Measurements from ENCODE around the gene PSMD3. TPM values are rescaled to one million over a fixed set of nuclear protein-coding genes. Genes with fewer than 3 reads are reported as not detected.

Gene PSMD3
- total and polyA plus RNA-seq, 4 donors = 56.2 to 105 (median 84.8) TPM

DNA sequence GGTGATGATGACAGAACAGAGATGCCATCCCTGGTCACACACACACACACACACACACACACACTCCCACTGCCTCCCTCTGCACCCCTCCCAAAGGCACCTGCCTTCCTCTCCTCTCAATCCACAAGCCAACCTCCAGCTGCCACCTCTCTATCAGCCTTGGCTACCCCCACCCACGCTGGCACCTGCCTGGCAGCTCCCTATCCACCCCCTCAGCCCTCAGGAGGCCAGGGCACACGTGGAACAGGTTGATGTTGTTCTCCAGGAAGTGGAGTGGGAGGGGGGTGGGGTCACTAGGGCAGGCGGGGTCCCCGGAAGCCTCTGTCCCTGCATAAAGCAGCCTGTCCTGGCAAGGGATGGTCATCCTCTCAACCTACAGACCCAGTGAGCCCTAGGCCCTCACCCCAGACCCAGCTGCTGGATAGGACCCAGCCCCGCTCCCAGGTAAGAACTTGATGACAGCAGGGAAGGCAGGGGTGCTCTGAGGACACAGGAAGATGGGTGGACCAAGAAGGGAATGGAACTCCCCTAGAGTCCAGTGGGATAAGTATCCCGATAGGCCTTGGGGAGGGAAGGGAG lies 17.9 kb upstream of the PSMD3 start, which contains the start of gene GSDMA:
GSDMA (plus strand) TSS at position 363 of the 579 bp plus-strand sequence. CDS start 2,684 bp downstream, outside the sequence.
- H3K27me3 ChIP-seq (ENCODE audit: control insufficient read depth in 3 of 3, insufficient read depth in 3 of 3, low read length in 2 of 3) = no peaks in the 10 kb centered on the region
- WGBS, 2 donors = 64 to 71% methylated on average over 6 of the region's 6 CpGs
- no peak within 1 kb of the TSS for H3K4me3 ChIP-seq
- TF ChIP-seq, protein P1, sequence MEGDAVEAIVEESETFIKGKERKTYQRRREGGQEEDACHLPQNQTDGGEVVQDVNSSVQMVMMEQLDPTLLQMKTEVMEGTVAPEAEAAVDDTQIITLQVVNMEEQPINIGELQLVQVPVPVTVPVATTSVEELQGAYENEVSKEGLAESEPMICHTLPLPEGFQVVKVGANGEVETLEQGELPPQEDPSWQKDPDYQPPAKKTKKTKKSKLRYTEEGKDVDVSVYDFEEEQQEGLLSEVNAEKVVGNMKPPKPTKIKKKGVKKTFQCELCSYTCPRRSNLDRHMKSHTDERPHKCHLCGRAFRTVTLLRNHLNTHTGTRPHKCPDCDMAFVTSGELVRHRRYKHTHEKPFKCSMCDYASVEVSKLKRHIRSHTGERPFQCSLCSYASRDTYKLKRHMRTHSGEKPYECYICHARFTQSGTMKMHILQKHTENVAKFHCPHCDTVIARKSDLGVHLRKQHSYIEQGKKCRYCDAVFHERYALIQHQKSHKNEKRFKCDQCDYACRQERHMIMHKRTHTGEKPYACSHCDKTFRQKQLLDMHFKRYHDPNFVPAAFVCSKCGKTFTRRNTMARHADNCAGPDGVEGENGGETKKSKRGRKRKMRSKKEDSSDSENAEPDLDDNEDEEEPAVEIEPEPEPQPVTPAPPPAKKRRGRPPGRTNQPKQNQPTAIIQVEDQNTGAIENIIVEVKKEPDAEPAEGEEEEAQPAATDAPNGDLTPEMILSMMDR (IDR thresholded peaks at IDR 0.05; ENCODE audit: control extremely low read depth, extremely low read depth) = no peak
- peaks cover 0 to 3% (median 0%) of the 10 kb centered on the region in 5 donors for H3K4me1 ChIP-seq (ENCODE audit: control insufficient read depth in 5 of 5, insufficient read depth in 5 of 5, low read length in 5 of 5)
- H3K36me3 ChIP-seq (ENCODE audit: control insufficient read depth in 4 of 4, insufficient read depth in 4 of 4, low read length in 4 of 4) = no peaks in the 10 kb centered on the region
- H3K9ac ChIP-seq (ENCODE audit: insufficient read depth in 1 of 2, low read length in 2 of 2) = no peak within 1 kb of the TSS
- no peak for ATAC-seq (ENCODE audit: insufficient read depth, low FRiP score)
- H3K9me3 ChIP-seq (ENCODE audit: control insufficient read depth in 4 of 4, insufficient read depth in 3 of 4, low read length in 3 of 4) = no peaks in the 10 kb centered on the region
- no peak within 1 kb of the TSS for H3K27ac ChIP-seq (ENCODE audit: low read depth in 1 of 2, low read length in 1 of 2)
- no peak for DNase-seq

DNA sequence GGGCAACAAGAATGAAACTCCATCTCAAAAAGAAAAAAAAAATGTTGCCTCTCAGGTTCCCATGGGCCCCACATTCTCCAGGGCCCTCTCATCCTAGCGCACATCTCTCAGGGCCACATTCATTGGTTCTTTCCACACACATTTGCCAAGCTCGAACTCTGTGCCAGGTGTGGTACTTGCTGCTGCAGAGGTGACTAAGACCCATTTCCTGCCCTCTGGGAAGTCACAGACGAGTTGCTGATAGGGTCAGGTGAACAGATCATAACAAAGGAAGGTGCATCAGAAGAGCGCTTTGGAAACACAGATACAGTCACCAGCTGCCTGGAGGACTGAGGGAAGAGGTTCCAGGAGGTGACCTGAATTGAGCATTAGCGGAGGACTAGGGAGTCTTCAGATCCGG lies 16.8 kb upstream of the PSMD3 start:
- 75 to 84% methylated on average over 6 of the region's 6 CpGs for WGBS, 2 donors

DNA sequence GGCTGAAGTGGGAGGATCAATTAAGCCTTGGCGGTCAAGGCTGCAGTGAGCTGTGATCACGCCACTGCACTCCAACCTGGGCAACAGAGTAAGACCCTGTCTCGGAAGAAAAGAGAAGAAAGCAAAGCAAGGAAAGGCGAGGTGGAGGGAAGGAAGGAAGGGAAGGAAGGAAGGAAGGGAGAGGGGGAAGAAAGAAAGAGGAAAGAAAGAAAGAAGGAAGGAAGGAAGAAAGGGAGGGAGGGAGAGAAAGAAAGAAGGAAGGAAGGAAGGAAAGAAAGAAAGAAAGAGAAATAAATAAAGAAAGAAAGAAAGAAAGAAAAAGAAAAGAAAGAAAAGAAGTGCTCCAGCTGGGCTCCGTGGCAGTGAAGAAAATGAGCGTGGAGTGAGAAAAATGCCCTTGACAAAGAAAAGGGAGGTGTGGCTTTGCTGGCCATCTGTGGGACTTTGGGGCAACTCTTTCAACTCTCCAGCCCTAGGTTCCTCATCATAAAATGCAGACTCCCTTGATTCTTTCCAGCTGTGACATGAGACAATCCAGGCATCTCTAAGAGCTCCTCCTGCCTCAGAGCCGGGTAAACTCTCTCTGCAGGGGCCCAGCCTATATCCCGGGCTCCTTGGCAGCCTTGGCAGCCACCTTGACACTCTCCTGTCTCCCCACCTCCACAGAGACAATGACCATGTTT lies 15.4 kb upstream of the PSMD3 start:
- H3K9me3 ChIP-seq (ENCODE audit: control insufficient read depth in 4 of 4, insufficient read depth in 3 of 4, low read length in 3 of 4) = no peaks in the 10 kb centered on the region
- no peaks in the 10 kb centered on the region for H3K36me3 ChIP-seq (ENCODE audit: control insufficient read depth in 4 of 4, insufficient read depth in 4 of 4, low read length in 4 of 4)
- H3K27me3 ChIP-seq (ENCODE audit: control insufficient read depth in 3 of 3, insufficient read depth in 3 of 3, low read length in 2 of 3) = peaks cover 0 to under 1% (median 0%) of the 10 kb centered on the region in 3 donors
- ATAC-seq (ENCODE audit: insufficient read depth, low FRiP score) (no peak), DNase-seq (no peak)
- TF ChIP-seq, protein P1 (IDR thresholded peaks at IDR 0.05; ENCODE audit: control extremely low read depth, extremely low read depth) = no peak
- H3K27ac ChIP-seq (ENCODE audit: low read depth in 1 of 2, low read length in 1 of 2) = no peak overlapping the region
- 69 to 71% methylated on average over 8 of the region's 8 CpGs for WGBS, 2 donors
- no peak overlapping the region for H3K4me3 ChIP-seq
- H3K9ac ChIP-seq (ENCODE audit: insufficient read depth in 1 of 2, low read length in 2 of 2) = no peak overlapping the region
- peaks cover 0 to under 1% (median 0%) of the 10 kb centered on the region in 5 donors for H3K4me1 ChIP-seq (ENCODE audit: control insufficient read depth in 5 of 5, insufficient read depth in 5 of 5, low read length in 5 of 5)

More for the DNA sequence above, 16.8 kb upstream of the PSMD3 start:
- H3K27me3 ChIP-seq (ENCODE audit: control insufficient read depth in 3 of 3, insufficient read depth in 3 of 3, low read length in 2 of 3) = no peaks in the 10 kb centered on the region
- H3K4me1 ChIP-seq (ENCODE audit: control insufficient read depth in 5 of 5, insufficient read depth in 5 of 5, low read length in 5 of 5) = peaks cover 0 to 3% (median 0%) of the 10 kb centered on the region in 5 donors
- TF ChIP-seq, protein P1 (IDR thresholded peaks at IDR 0.05; ENCODE audit: control extremely low read depth, extremely low read depth) = no peak
- H3K36me3 ChIP-seq (ENCODE audit: control insufficient read depth in 4 of 4, insufficient read depth in 4 of 4, low read length in 4 of 4) = no peaks in the 10 kb centered on the region
- H3K9ac ChIP-seq (ENCODE audit: insufficient read depth in 1 of 2, low read length in 2 of 2) = no peak overlapping the region
- no peak overlapping the region for H3K4me3 ChIP-seq
- no peak for DNase-seq
- ATAC-seq (ENCODE audit: insufficient read depth, low FRiP score) = no peak
- H3K27ac ChIP-seq (ENCODE audit: low read depth in 1 of 2, low read length in 1 of 2) = no peak overlapping the region
- no peaks in the 10 kb centered on the region for H3K9me3 ChIP-seq (ENCODE audit: control insufficient read depth in 4 of 4, insufficient read depth in 3 of 4, low read length in 3 of 4)
